Activated naive CD8-positive, alpha-beta T cell treated with anti-CD3 and anti-CD28 coated beads, Interleukin-2, amount 50 U/mL, for 24 hours (primary cell): ENCODE data around the gene RAB43.

Experiments
- ATAC-seq: fragments of 150-1000 bp; cut with Tn5 transposase; one replicate; pipeline ENCODE4 v1.10.0; 2021
- DNase-seq: peaks from one replicate; pipeline ENCODE4 v3.0.0; 2021
- H3K27ac Mint-ChIP-seq: one replicate; pipeline ENCODE4 v1.8.0; 2021; ENCODE audit warnings: mild to moderate bottlenecking, mixed read lengths
- H3K27me3 Mint-ChIP-seq: one replicate; pipeline ENCODE4 v1.8.0; 2021; ENCODE audit warnings: mixed read lengths
- H3K36me3 Mint-ChIP-seq: one replicate; pipeline ENCODE4 v1.8.0; 2021; ENCODE audit warnings: low read depth, mixed read lengths
- H3K4me1 Mint-ChIP-seq: one replicate; pipeline ENCODE4 v1.8.0; 2021; ENCODE audit warnings: mixed read lengths
- H3K4me3 Mint-ChIP-seq: one replicate; pipeline ENCODE4 v1.8.0; 2021; ENCODE audit warnings: mild to moderate bottlenecking, moderate library complexity, mixed read lengths
- H3K9me3 Mint-ChIP-seq: one replicate; pipeline ENCODE4 v1.8.0; 2021; ENCODE audit warnings: mixed read lengths

RAB43 gene

GRCh38 chr3:129063841-129064482 is 57.6 kb downstream of the RAB43 start:
- DNase-seq (no peak), ATAC-seq (no peak)
- Mint-ChIP-seq H3K27ac (no peak overlapping the region), H3K4me1 (peaks cover 9% of the 10 kb centered on the region), H3K27me3 (no peaks in the 10 kb centered on the region), H3K36me3 (no peaks in the 10 kb centered on the region), H3K4me3 (no peak overlapping the region), H3K9me3 (no peaks in the 10 kb centered on the region)

GRCh38 chr3:129063091-129063640 is 58.4 kb downstream of the RAB43 start:
- H3K27me3 Mint-ChIP-seq: no peaks in the 10 kb centered on the region
- H3K4me1 Mint-ChIP-seq: peaks cover 11% of the 10 kb centered on the region
- H3K4me3 Mint-ChIP-seq: no peak overlapping the region
- H3K9me3 Mint-ChIP-seq: no peaks in the 10 kb centered on the region
- H3K36me3 Mint-ChIP-seq: no peaks in the 10 kb centered on the region
- DNase-seq: no peak
- H3K27ac Mint-ChIP-seq: no peak overlapping the region
- ATAC-seq: no peak

- no peak overlapping the region for H3K4me3 Mint-ChIP-seq
Observed at GRCh38 chr3:129061888-129062834, 59.4 kb downstream of the RAB43 start.

GRCh38 chr3:129061023-129061887 is 60.3 kb downstream of the RAB43 start:
- Mint-ChIP-seq H3K4me3 (no peak overlapping the region), H3K9me3 (no peaks in the 10 kb centered on the region), H3K27me3 (no peaks in the 10 kb centered on the region), H3K4me1 (peaks cover 8% of the 10 kb centered on the region), H3K36me3 (no peaks in the 10 kb centered on the region), H3K27ac (no peak overlapping the region)
- DNase-seq: no peak
- no peak for ATAC-seq

More at GRCh38 chr3:129061888-129062834, 59.4 kb downstream of the RAB43 start:
- no peaks in the 10 kb centered on the region for H3K36me3 Mint-ChIP-seq
- peaks cover 8% of the 10 kb centered on the region for H3K4me1 Mint-ChIP-seq
- H3K9me3 Mint-ChIP-seq: no peaks in the 10 kb centered on the region
- no peak overlapping the region for H3K27ac Mint-ChIP-seq
- no peaks in the 10 kb centered on the region for H3K27me3 Mint-ChIP-seq
- no peak for ATAC-seq
- DNase-seq: no peak

DNA sequence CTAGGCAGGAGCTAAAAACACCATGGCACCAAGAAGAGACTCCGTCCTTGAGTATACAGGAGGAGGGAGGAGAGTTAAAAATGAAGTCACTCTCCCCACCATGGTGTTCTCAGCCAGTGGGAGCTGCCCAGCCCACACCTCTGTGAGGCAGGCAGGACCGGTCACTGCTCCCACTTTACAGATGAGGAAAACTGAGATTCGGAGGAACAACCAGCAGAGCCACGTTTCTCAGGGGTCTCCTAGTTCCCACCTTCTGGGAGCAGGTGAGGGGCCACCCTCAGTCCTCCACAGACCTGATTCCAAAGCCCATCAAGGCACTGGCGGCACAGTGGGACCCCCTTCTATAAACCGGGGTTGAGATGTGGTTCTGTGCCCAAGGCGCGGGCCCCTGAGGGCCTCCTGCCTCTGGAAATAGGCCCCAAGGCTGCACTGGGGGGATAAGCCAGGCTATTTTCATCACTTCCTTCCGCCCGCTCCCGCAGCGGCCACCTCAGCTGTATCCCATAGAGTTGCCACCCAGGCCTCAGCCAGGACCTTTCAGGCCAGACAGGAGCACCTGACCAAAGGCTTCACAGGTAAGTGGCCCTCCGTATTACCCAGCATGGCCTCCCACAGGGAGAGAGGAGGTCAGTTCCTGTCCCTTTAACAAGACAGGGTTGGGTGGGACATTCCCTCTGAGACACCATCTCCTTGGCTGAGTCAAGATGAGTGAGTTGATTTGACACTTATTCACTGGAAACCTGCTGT is 61.2 kb downstream of the RAB43 start, which contains the start of gene GP9:
GP9 (plus strand) TSS at position 504 of the 747 bp plus-strand sequence. CDS start 961 bp downstream, outside the sequence.
- DNase-seq (no peak), ATAC-seq (peak; percentile 55)
- H3K4me3 Mint-ChIP-seq: no peak within 1 kb of the TSS
- H3K36me3 Mint-ChIP-seq: no peaks in the 10 kb centered on the region
- no peak within 1 kb of the TSS for H3K27ac Mint-ChIP-seq
- H3K9me3 Mint-ChIP-seq: no peaks in the 10 kb centered on the region
- H3K4me1 Mint-ChIP-seq: peaks cover 8% of the 10 kb centered on the region
- no peaks in the 10 kb centered on the region for H3K27me3 Mint-ChIP-seq

GRCh38 chr3:129059311-129059958 is 62.2 kb downstream of the RAB43 start:
- Mint-ChIP-seq H3K9me3 (no peaks in the 10 kb centered on the region), H3K27ac (no peak overlapping the region), H3K27me3 (no peaks in the 10 kb centered on the region), H3K36me3 (no peaks in the 10 kb centered on the region), H3K4me3 (no peak overlapping the region), H3K4me1 (peaks cover 8% of the 10 kb centered on the region)
- DNase-seq (no peak), ATAC-seq (no peak)

GRCh38 chr3:129058441-129059200 is 63.0 kb downstream of the RAB43 start:
- ATAC-seq (peak; percentile 33), DNase-seq (no peak)
- Mint-ChIP-seq H3K27ac (no peak overlapping the region), H3K27me3 (no peaks in the 10 kb centered on the region), H3K9me3 (no peaks in the 10 kb centered on the region), H3K4me1 (peaks cover 12% of the 10 kb centered on the region), H3K4me3 (no peak overlapping the region), H3K36me3 (no peaks in the 10 kb centered on the region)

DNA sequence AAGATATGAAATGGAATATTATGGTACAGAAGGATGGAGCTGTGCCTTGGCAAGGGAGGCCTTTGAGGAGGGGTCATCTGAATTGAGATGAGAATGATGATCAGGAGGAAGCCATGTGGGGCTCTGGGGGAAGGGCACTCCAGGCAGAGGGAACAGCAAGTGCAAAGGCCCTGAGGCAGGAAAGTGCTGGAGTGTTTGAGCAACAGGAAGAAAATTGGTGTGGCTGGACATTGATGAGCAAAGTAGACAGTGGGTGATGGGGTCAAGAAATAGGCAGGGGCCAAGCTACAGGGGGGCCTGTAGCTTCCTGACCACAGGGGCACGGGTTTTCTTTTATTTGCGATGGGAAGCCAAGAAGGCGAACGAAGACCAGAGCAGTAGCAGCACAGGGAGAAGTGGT is 64.4 kb downstream of the RAB43 start:
- Mint-ChIP-seq H3K4me3 (no peak overlapping the region), H3K27me3 (no peaks in the 10 kb centered on the region), H3K4me1 (peaks cover 15% of the 10 kb centered on the region), H3K9me3 (no peaks in the 10 kb centered on the region), H3K27ac (no peak overlapping the region), H3K36me3 (no peaks in the 10 kb centered on the region)
- no peak for DNase-seq
- no peak for ATAC-seq

- Mint-ChIP-seq H3K4me3 (no peak overlapping the region), H3K27me3 (no peaks in the 10 kb centered on the region), H3K27ac (no peak overlapping the region), H3K4me1 (peaks cover 15% of the 10 kb centered on the region), H3K36me3 (no peaks in the 10 kb centered on the region), H3K9me3 (no peaks in the 10 kb centered on the region)
- DNase-seq: no peak
- no peak for ATAC-seq
Observed at GRCh38 chr3:129056451-129057173, 65.0 kb downstream of the RAB43 start.

GRCh38 chr3:129054605-129055104 is 66.9 kb downstream of the RAB43 start:
- ATAC-seq (no peak), DNase-seq (no peak)
- H3K4me3 Mint-ChIP-seq: no peak overlapping the region
- H3K4me1 Mint-ChIP-seq: peaks cover 15% of the 10 kb centered on the region
- no peaks in the 10 kb centered on the region for H3K9me3 Mint-ChIP-seq
- H3K36me3 Mint-ChIP-seq: no peaks in the 10 kb centered on the region
- no peak overlapping the region for H3K27ac Mint-ChIP-seq
- H3K27me3 Mint-ChIP-seq: no peaks in the 10 kb centered on the region

GRCh38 chr3:129052675-129053074 is 68.9 kb downstream of the RAB43 start:
- Mint-ChIP-seq H3K4me3 (no peak overlapping the region), H3K36me3 (no peaks in the 10 kb centered on the region), H3K9me3 (peaks cover 5% of the 10 kb centered on the region), H3K27ac (no peak overlapping the region), H3K4me1 (peaks cover 9% of the 10 kb centered on the region), H3K27me3 (no peaks in the 10 kb centered on the region)
- no peak for ATAC-seq
- DNase-seq: no peak

GRCh38 chr3:129051871-129052340 is 69.7 kb downstream of the RAB43 start:
- H3K27me3 Mint-ChIP-seq: no peaks in the 10 kb centered on the region
- H3K27ac Mint-ChIP-seq: no peak overlapping the region
- peaks cover 7% of the 10 kb centered on the region for H3K4me1 Mint-ChIP-seq

More at GRCh38 chr3:129051871-129052340, 69.7 kb downstream of the RAB43 start:
- peaks cover 5% of the 10 kb centered on the region for H3K9me3 Mint-ChIP-seq
- no peak overlapping the region for H3K4me3 Mint-ChIP-seq
- H3K36me3 Mint-ChIP-seq: no peaks in the 10 kb centered on the region
- ATAC-seq (no peak), DNase-seq (no peak)
